ENCODE measurements around the gene KATNBL1. TPM values are rescaled to one million over a fixed set of nuclear protein-coding genes. Genes with fewer than 3 reads are reported as not detected.

Gene KATNBL1
- polyA plus RNA-seq, 1 of the 3 experiments (the other 2 are of a cell fraction), result 13.8 TPM

DNA sequence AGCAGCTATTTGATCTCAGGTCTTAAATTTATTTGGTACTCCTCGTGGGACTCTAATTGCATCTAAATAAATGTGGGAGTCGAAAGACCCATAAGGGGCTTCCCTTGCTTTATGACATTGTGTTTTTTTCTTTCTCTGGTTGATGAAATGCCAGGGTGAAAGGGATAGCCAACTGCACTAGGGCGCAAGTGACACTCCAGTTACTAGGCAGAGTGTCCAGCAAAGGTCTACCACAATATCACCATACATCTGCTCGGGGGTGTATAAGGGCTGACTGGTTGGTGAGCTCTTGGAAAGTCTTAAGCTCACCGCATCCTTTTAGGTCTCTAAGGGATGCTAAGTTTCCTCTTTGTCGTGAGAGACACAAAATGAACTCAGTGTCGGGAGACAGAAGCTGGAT is 54.0 kb downstream of the KATNBL1 start:
- ChIA-PET CTCF (interaction anchor here (1.3 kb wide), 1 partner anchor 10 kb away, joined by 4 read pairs; no protein-coding TSS in a partner anchor), POLR2A (no interaction called here)
- 95% methylated on average over 7 of the region's 7 CpGs for WGBS (ENCODE audit: low lambda C conversion rate)

More for the DNA sequence above, 54.0 kb downstream of the KATNBL1 start:
- Histone ChIP-seq H3K27me3 (ENCODE audit: insufficient read depth) (no peaks in the 10 kb centered on the region), H3F3A (replicated peaks; ENCODE audit: insufficient read depth) (no peaks in the 10 kb centered on the region), H3K4me1 (ENCODE audit: control insufficient read depth in 1 of 2, insufficient read depth in 2 of 2, low read depth in 1 of 2, low read length in 1 of 2) (no peaks in the 10 kb centered on the region), H3K27ac (ENCODE audit: low read depth in 2 of 2, low read length in 1 of 2) (no peak overlapping the region), H2AFZ (ENCODE audit: low read depth) (no peak overlapping the region), H3K79me2 (ENCODE audit: insufficient read depth) (peaks cover 7% of the 10 kb centered on the region; the same call in 1 of the 2 replicates), H3K4me2 (no peak overlapping the region), H3K9me3 (peaks cover 15% of the 10 kb centered on the region; the same call in 1 of the 2 replicates), H4K20me1 (ENCODE audit: insufficient read depth) (no peaks in the 10 kb centered on the region), H3K36me3 (replicated peaks in 1 of 2; ENCODE audit: control insufficient read depth in 1 of 2, insufficient read depth in 2 of 2, low read length in 1 of 2) (peaks cover 44 to 96% of the 10 kb centered on the region in 2 experiments), H3K9me2 (no peaks in the 10 kb centered on the region), H3K9ac (no peak overlapping the region), H3K4me3 (ENCODE audit: low read depth in 2 of 2, low read length in 1 of 2) (no peak overlapping the region)
- no peak for TF ChIP-seq TCF12 (IDR thresholded peaks at IDR 0.05)
- TF ChIP-seq FOSL2 (IDR thresholded peaks at IDR 0.05; ENCODE audit: borderline replicate concordance, low read depth), result no peak
- no peak for TF ChIP-seq FOXJ3 (CRISPR knock-in tag; IDR thresholded peaks at IDR 0.05)
- TF ChIP-seq RFX5 (IDR thresholded peaks at IDR 0.05; ENCODE audit: low read length), result no peak
- no peak for TF ChIP-seq RCOR1 (IDR thresholded peaks at IDR 0.05; ENCODE audit: low read length)
- no peak for TF ChIP-seq TEAD4 (IDR thresholded peaks at IDR 0.05; ENCODE audit: borderline replicate concordance, insufficient read depth)
- TF ChIP-seq MAX (IDR thresholded peaks at IDR 0.05; ENCODE audit: low read depth), result no peak
- TF ChIP-seq ELF1 (IDR thresholded peaks at IDR 0.05), result no peak
- no peak for TF ChIP-seq RXRA (IDR thresholded peaks at IDR 0.05; ENCODE audit: borderline replicate concordance, low read depth)
- TF ChIP-seq NRF1 (IDR thresholded peaks at IDR 0.05; ENCODE audit: low read depth, low read length), result no peak
- no peak for TF ChIP-seq YY1 (IDR thresholded peaks at IDR 0.05; ENCODE audit: low read depth)
- TF ChIP-seq, protein P1, sequence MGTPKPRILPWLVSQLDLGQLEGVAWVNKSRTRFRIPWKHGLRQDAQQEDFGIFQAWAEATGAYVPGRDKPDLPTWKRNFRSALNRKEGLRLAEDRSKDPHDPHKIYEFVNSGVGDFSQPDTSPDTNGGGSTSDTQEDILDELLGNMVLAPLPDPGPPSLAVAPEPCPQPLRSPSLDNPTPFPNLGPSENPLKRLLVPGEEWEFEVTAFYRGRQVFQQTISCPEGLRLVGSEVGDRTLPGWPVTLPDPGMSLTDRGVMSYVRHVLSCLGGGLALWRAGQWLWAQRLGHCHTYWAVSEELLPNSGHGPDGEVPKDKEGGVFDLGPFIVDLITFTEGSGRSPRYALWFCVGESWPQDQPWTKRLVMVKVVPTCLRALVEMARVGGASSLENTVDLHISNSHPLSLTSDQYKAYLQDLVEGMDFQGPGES (IDR thresholded peaks at IDR 0.05; ENCODE audit: low read depth, low read length), result no peak
- TF ChIP-seq, protein P2, sequence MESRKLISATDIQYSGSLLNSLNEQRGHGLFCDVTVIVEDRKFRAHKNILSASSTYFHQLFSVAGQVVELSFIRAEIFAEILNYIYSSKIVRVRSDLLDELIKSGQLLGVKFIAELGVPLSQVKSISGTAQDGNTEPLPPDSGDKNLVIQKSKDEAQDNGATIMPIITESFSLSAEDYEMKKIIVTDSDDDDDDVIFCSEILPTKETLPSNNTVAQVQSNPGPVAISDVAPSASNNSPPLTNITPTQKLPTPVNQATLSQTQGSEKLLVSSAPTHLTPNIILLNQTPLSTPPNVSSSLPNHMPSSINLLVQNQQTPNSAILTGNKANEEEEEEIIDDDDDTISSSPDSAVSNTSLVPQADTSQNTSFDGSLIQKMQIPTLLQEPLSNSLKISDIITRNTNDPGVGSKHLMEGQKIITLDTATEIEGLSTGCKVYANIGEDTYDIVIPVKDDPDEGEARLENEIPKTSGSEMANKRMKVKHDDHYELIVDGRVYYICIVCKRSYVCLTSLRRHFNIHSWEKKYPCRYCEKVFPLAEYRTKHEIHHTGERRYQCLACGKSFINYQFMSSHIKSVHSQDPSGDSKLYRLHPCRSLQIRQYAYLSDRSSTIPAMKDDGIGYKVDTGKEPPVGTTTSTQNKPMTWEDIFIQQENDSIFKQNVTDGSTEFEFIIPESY (IDR thresholded peaks at IDR 0.05; ENCODE audit: borderline replicate concordance, low read depth), result no peak
- TF ChIP-seq MXI1 (IDR thresholded peaks at IDR 0.05; ENCODE audit: low read depth, low read length), result no peak
- TF ChIP-seq GABPA (IDR thresholded peaks at IDR 0.05; ENCODE audit: low read depth), result no peak
- no peak for TF ChIP-seq FOXM1 (IDR thresholded peaks at IDR 0.05; ENCODE audit: low read depth)
- no peak for TF ChIP-seq JUND (IDR thresholded peaks at IDR 0.05)
- no peak for TF ChIP-seq CHD2 (IDR thresholded peaks at IDR 0.05; ENCODE audit: low read length, partially characterized antibody)
- no peak for TF ChIP-seq REST (IDR thresholded peaks at IDR 0.05; ENCODE audit: low read depth, low read length)
- no peak for TF ChIP-seq SIN3A (IDR thresholded peaks at IDR 0.05; ENCODE audit: borderline replicate concordance, low read depth, low read length)
- no peak for DNase-seq
